ENCODE results near the gene PMF1. TPM values are rescaled to one million over a fixed set of nuclear protein-coding genes. Genes with fewer than 3 reads are reported as not detected.
A peak's percentile ranks its signal among the peaks of the same experiment; 100 is the strongest.
"Not testable (repeated sequence)": the region's sequence is repeated elsewhere in the genome, so short reads cannot be mapped to it uniquely, and the experiment has no call there.

Gene PMF1
- total and polyA plus RNA-seq, 8 donors = 15.8 to 79.7 (median 23.6) TPM

- FAIRE-seq = no peak
- intact Hi-C loops (cut with DNase I) = no loop called here
- Histone ChIP-seq H3K4me3 (peak overlapping the region in 1 of 4 donors; percentile 66), H3K27ac (peak overlapping the region in 3 of 4 donors; percentile 93 to 98 (median 95)), H3K36me3 (peaks cover 0 to 8% (median 0%) of the 10 kb centered on the region in 3 donors), H3K27me3 (no peaks in the 10 kb centered on the region), H3K9me3 (no peaks in the 10 kb centered on the region), H3K4me1 (peaks cover 8 to 11% (median 10%) of the 10 kb centered on the region in 3 donors)
- WGBS, 2 donors = 74 to 81% methylated on average over 9 of the region's 9 CpGs
- no peak for TF ChIP-seq CTCF (IDR thresholded peaks at IDR 0.05)
- ATAC-seq = no peak
- DNase-seq = no peak
Observed at GRCh38 chr1:156212130-156212529, 677 bp upstream of the PMF1 start.

- TF ChIP-seq CTCF (IDR thresholded peaks at IDR 0.05) = no peak
- Histone ChIP-seq H3K4me3 (peak overlapping the region; percentile 38 to 66 (median 58)), H3K36me3 (no peaks in the 10 kb centered on the region), H3K9me3 (no peaks in the 10 kb centered on the region), H3K27ac (peak overlapping the region; percentile 86 to 98 (median 94)), H3K27me3 (no peaks in the 10 kb centered on the region), H3K4me1 (peaks cover 10 to 26% (median 19%) of the 10 kb centered on the region in 3 donors)
- WGBS, 2 donors = 12 to 15% methylated on average over 11 of the region's 11 CpGs
- intact Hi-C loops (cut with DNase I) = no loop called here
- DNase-seq = no peak
- no peak for ATAC-seq
- FAIRE-seq = no peak
Observed at GRCh38 chr1:156213644-156213966, 798 bp downstream of the PMF1 start.

- H3K27ac ChIP-seq = peak overlapping the region in 1 of 4 donors; percentile 95
- ATAC-seq (no peak), DNase-seq (no peak), FAIRE-seq (no peak)
- H3K9me3 ChIP-seq = no peaks in the 10 kb centered on the region
- no peak for TF ChIP-seq CTCF (IDR thresholded peaks at IDR 0.05)
- peak overlapping the region in 2 of 4 donors; percentile 54 to 66 for H3K4me3 ChIP-seq
- 76 to 79% methylated on average over 16 of the region's 16 CpGs for WGBS, 2 donors
- H3K4me1 ChIP-seq = peaks cover 10 to 26% (median 19%) of the 10 kb centered on the region in 3 donors
- intact Hi-C loops (cut with DNase I) = no loop called here
- no peaks in the 10 kb centered on the region for H3K27me3 ChIP-seq
- H3K36me3 ChIP-seq = no peaks in the 10 kb centered on the region
Observed at GRCh38 chr1:156214024-156214748, 1.4 kb downstream of the PMF1 start.

- H3K4me3 ChIP-seq; intact Hi-C loops (cut with DNase I); ATAC-seq; H3K27ac ChIP-seq; H3K27me3 ChIP-seq; H3K9me3 ChIP-seq: not testable (repeated sequence)
- FAIRE-seq (peak; percentile 84), DNase-seq (peak in 1 of 6 donors; percentile 60)
- WGBS, 2 donors = 90 to 92% methylated on average over 54 to 55 of the region's 55 CpGs
- peaks cover 10 to 26% (median 19%) of the 10 kb centered on the region in 3 donors for H3K4me1 ChIP-seq
- peaks cover 0 to 11% (median 0%) of the 10 kb centered on the region in 3 donors for H3K36me3 ChIP-seq
Observed at GRCh38 chr1:156216361-156217086, 3.7 kb downstream of the PMF1 start.

- WGBS, 2 donors = 8 to 18% methylated on average over 2 of the region's 2 CpGs
Observed at GRCh38 chr1:156217871-156218270, 5.1 kb downstream of the PMF1 start.

More at GRCh38 chr1:156217871-156218270, 5.1 kb downstream of the PMF1 start:
- ATAC-seq = peak; percentile 13 to 45 (median 31)
- intact Hi-C loops (cut with DNase I) = no loop called here
- H3K4me3 ChIP-seq = no peak overlapping the region
- DNase-seq = no peak
- no peaks in the 10 kb centered on the region for H3K9me3 ChIP-seq
- no peaks in the 10 kb centered on the region for H3K27me3 ChIP-seq
- peaks cover 10 to 26% (median 19%) of the 10 kb centered on the region in 3 donors for H3K4me1 ChIP-seq
- peaks cover 0 to 13% (median 4%) of the 10 kb centered on the region in 3 donors for H3K36me3 ChIP-seq
- TF ChIP-seq CTCF (IDR thresholded peaks at IDR 0.05) = no peak
- no peak for FAIRE-seq
- H3K27ac ChIP-seq = peak overlapping the region in 2 of 4 donors; percentile 52 to 61

Measured in pancreas (tissue), 10 donors.